GM18858 (cell line): ENCODE data around the gene ABHD10.

Experiments used
- ATAC-seq: cut with Tn5 transposase; IDR thresholded peaks from one replicate; pipeline ENCODE4 v1.9.1; 2021; ENCODE audit not compliant: unreplicated experiment

ABHD10 gene

DNA sequence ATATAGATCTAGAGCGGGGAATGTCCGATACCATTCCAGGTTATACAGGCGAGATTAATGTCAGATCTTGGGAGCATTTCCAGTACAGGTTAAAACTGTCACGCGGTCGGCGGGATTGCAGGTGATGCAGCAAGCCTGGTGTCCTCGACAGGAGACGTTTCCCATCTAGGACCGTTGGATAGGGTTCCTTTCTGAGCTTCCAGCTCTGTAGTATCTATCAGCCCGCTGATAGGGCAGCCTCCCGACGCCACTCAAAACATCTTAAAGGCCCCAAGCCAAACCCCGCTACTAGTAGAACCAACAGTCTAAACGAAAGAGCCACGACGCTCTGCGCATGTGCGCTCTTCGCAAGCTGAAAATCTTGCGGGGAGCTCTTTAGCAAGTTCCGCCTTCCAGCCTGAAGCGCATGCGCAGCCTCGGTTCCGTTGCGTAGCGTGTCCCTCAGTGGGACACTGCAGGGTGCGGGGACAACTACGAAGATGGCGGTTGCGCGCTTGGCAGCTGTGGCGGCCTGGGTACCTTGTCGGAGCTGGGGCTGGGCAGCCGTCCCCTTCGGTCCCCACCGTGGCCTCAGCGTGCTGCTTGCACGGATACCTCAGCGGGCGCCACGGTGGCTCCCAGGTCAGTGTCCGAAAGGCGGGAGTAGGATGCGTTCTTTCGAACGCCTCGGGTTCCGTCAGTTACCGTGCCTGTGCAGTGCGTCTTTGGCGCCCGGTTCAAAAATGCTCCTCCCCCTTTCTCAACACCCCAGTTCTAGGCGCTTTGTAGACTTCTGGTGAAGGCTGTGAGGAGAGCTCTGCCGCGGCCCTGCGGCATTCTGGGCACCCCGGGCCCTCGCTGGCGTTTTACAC, at the start of gene ABHD10:
Gene ABHD10 (plus strand): TSS at position 444 of the 851 bp plus-strand sequence. CDS start 36 bp downstream, at position 480.
- ATAC-seq: peak; percentile 90

DNA sequence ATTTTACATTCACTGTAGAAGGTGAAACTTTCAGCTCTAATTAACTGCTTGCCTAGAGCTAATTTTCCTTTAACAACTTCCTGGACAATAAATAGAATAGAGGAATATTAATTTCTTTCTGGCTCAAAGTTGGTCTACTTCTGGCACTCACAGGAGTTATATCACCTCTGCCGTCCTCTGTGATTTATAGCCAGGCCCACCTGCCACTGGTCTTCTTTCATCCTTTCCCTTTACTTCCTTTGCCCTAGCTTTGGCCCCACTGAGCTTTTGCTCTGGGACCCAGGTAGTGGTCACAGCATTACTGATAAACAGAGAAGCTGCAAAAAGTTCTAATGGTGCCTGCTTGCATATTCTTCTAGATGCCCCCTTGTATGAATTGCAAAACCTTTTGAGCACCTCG, 49.3 kb upstream of the ABHD10 start:
- no peak for ATAC-seq

DNA sequence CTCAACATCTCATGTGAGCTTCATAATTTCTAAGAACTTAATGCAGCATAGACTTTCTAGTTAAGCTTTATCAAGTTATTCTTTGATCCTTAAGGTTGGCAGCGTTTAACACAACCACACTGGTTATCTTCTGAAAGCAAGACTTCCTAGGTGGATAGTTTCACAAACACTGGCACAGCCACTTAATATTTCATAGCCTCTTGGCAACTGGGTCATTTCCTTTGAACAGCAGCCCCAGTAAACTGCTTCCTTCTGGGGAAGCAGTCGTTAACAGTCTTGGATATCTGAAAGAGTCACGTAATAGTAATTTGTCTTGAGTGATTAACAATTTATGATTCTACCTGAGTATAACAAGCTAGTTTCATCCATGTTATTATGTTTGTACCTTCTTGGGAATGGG, 45.9 kb upstream of the ABHD10 start:
- ATAC-seq: no peak

DNA sequence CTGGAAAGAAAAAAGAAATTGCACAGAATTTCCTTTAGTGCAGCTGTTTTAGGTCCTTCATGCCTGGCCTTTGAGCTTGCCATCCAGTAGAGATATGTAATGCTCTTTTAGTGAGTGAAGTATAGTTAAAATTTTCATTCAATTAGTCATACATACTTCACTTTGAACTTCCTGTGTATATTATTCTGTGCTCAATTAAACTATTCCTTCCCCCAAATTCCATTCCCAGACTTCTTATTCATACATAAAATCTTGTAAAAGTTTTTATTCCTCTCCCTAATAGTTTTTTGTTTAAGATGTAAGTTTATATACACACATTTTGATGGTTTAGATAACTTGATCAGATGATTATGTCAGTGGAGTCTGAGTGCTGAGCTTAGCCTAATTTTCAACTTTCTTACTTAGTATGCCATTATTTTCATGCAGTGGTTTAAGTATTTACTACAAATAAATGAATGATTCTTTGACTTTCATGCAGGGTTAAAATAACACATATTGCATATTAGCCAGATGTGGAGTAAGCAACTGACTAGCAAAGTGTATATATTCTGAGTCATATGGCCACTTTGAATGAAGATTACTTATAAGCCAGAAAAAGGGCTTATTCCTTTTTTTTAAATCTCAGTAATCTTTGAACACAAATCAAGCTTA, 42.5 kb upstream of the ABHD10 start:
- no peak for ATAC-seq

DNA sequence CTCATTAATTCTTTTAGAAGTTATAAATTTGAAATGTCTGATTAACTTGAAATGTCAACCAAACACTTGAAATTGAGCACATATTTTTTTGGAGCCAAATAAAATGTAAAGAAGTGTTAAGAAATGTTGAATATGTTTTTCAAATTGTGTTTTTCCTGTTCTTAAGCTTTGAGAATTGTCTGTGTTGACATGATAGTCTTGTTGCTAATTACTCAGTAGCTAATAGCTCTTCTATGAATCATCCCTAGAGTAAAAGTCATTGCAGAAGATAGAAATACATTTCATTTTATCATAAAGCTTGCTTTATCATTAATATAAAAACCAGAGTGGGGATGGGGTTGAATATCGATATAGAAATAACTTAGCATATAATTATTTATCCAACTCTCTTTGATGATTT, 41.9 kb upstream of the ABHD10 start:
- ATAC-seq: no peak

DNA sequence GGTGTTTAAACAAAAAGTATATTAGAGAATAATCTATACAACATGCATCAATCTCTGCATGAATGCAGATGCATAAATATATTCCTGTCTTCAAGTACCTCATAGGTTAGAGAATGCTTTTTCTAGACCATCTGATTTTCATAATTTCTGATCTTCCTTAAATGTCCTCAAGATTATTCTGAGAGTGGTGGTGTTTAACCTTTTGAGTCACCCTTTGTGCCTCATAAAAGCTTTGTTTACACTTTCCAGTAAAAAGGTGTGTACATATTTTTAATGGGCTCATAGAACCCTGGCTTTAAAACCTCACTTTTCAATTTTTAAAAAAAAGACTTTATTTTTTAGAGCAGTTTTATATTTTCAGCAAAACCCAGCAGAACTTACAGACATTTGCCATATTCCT, 41.0 kb upstream of the ABHD10 start:
- no peak for ATAC-seq

DNA sequence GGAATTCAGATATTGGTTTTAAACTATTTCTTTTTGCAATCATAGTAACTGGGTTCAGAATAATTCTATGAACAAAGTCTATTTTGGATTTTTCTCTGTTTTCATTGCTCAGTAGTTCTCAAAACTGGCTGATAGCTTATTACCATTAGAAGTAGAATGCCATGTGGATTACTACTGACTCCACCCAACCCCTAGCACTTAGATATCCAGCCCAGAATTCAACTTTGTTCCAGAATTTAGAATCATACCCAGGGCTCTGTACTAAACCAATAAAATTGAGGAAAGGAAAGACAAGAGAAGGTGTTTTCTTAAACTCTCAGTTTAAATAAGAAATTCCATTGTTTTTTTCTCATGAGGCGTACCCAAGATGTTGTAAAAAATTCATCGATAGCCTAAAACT, 39.0 kb upstream of the ABHD10 start:
- no peak for ATAC-seq

DNA sequence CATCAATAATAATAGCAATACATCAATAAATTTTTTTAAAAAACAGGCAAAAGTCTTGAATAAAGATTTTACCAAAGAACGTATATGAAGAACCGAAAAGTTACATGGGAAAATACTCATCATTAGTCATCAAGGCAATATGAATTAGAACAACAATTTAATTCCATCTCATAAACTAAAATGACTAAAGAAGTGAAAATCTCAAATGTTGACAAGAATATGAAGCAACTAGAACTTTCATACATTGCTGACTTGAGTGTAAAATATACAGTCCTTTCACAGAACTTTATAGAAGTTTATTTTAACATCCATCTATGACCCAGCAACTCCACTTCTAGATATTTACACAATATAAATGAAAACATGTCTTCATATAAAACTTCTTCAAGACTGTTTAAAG, 35.3 kb upstream of the ABHD10 start:
- no peak for ATAC-seq

DNA sequence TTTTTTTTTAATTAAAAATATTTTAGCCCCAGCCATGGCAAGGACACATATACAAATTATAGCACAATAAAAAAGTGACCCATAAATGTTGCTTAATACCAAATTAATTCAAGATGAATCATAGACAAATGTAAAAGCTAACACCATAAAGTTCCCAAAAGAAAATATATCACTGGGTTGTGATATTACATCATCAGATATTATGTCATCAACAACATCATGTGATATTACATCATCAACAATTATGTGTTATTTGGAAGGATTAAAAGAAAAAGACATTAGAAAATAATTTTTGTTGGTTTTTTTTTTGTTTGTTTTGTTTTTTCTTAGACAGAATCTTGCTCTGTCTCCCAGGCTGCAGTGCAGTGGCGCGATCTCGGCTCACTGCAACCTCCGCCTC, 34.5 kb upstream of the ABHD10 start:
- ATAC-seq: no peak

DNA sequence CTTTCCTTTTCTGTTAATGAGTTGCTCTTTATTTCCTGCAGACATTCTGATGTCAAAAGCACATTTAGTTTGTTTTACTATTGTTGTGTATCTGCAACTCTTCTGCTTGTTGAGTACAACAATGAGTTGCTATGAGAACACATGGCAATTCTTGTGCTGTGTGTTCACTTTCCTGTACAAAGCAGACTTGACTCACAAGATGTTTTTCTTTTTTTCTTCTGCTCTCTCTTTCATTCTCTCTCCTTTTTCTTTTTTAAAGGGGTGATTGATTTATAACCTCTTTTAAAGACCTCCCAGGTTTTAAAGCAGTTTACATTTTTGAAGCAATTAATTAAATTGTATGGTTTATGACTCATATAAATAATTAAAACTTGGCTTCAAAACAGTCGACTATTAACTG, 31.6 kb upstream of the ABHD10 start:
- ATAC-seq: no peak

DNA sequence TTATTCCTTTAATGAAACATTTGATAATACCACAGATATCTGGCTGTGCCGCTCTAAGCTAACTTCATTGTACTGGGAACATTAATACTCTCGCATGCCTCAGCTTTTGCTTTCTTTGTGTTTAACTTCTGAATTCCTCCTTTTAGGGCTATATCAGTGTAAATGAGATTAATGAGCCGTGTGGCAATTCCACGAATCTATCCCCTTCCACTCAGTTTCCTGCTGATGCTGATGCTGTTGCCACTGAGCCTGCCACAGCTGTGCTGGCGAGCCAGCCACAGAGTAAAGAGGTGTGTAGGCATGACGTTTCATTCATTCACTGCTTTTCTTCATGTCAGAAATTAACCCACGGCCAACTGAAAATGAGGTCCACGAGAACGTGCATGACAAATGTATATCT, 30.0 kb upstream of the ABHD10 start:
- no peak for ATAC-seq

DNA sequence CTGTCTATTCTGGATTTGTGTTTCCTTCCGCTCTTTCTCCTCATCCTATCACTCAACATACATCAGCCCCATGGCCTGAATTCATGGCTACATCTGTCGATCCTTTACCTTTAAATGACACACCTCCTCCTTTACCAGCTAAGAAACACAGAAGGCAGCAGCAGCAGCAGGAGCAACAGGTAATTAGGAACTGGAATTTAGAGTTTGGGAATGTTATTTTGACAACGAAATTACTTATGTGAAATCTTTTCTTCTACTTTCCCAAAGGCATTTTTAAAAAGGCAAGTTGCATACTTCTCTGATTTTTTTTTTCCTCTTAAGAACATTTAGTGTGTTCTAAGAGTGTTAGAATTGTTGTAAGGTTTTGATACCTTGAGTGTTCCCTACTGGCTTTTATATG, 29.1 kb upstream of the ABHD10 start:
- ATAC-seq: no peak

DNA sequence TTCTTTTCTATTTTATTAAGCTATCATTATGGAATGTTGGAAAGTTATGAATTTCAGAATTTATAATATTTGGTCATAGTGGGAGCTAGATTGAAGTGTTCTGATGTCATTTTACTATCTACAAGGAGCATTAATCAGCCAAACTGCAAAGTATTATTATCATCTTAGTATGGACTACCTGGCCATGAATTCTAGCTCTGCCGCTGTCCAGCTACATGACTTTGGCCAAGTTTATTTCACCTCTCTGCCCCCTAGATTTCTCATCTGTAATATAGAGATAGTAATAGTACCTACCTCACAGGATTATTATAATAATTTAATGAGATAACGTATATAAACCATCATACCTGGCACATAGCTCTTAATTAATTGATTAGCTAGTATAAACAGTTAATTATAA, 27.8 kb upstream of the ABHD10 start:
- no peak for ATAC-seq

DNA sequence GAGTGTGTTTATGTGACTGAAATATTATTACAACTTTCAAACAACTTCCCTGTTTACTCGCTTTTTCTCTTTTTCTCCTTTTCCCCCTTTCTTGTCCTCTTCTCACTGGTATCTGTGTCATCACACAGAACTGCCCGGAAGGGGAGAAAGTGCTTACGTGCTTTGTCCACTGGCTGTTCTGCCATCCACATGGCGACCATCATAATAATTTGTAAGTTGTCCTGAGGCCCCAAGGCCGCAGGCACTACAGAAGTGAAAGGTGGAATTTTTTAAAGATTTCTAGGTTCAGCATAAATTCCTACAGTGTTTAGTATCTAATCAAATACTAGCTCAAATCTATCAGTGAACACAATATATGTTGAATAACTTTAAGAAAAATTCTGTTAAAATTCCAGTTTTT, 26.7 kb upstream of the ABHD10 start:
- no peak for ATAC-seq

DNA sequence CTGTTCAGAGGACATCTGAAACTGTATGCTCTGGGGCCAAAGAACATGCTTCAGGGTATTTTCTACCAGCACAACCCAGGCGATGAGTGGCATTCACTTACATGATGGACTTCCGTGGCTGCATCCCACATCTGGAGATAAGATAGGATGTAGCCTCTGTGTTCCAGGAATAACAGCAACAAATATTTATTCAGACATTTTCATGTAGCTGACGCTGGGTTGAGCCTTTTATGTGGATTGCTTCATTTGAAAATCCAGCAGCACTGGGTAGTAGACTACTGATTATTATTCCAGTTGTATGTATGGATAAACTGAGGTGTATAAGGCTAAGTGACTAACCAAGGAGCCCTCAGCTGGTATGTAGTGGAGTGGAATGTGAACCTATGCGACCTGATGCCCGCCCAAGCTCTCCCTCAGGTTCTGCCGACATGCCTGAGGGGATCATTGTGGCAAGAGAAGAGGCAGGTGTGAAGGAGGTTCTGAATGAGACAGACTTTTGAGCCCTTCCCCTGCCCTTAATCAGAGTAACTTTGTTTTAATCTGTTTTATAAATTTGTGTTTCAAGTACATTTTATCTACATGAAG, 25.9 kb upstream of the ABHD10 start:
- ATAC-seq: no peak

DNA sequence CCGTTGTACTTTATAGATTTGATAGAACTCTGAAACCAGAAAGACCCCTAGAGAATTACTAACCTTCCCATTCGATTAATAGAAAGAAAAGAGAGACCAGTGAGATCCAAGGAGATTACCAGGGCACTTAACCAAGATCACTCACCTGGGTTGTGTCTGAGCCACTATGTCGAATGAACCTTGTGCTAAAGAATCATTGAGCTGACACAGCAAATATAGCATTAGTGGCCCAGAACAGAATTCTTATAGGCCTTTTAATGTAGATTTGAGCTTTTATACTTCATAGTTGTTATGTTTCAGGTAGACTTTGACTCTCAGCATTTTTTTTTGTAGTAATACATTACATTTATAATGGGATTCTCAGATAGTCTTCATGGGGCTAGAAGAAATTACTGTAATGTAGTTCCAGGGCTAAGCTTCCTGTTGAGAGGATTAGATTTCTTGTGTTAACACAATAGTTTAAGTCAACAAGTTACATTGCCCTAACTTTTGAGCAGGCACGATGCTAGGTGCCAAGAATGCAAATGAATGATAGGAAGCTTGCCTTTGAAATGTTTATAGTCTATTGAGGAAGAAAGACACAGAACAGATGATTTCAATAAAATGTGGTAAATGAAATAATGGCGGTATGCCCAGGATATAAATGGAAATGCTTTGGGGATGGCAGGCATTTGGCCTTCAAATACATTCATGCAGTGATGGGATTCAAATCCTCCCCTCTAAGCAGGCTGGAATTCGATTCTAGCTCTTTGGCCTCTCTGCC, 24.4 kb upstream of the ABHD10 start:
- ATAC-seq: no peak

DNA sequence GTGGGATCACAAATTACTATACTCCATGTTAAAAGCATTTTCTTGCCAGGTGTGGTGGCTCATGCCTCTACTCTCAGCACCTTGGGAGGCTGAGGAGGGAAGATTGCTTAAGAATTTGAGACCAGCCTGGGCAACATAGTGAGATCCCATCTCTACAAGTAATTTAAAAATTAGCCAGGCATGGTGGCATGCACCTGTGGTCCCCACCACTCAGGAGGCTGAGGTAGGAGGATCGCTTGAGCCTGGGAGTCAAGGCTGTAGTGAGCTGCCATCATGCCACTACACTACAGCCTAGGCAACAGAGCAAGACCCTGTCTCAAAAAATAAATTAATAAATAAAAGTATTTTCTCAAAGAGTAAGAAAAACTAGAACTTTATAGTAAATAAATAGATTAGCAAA, 22.9 kb upstream of the ABHD10 start:
- no peak for ATAC-seq

DNA sequence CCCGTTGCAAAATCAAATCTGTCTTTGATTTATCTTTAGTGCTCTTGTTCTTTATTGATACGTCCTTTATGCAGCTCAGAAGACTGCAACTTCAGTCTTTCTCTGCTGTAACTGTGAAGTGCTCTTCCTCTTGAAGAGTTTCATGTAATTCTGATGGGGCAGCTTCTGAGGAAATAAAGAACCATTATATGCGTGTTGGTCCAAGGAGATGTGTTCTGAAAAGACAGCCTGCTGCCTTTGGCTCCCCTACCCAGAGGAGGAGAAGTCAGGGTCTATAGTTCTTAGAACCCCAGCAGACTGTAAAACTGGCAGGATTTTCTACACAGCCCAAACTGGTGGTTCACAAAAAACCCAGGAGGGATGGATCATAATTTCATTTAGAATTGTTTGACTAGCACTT, 22.4 kb upstream of the ABHD10 start:
- ATAC-seq: no peak

DNA sequence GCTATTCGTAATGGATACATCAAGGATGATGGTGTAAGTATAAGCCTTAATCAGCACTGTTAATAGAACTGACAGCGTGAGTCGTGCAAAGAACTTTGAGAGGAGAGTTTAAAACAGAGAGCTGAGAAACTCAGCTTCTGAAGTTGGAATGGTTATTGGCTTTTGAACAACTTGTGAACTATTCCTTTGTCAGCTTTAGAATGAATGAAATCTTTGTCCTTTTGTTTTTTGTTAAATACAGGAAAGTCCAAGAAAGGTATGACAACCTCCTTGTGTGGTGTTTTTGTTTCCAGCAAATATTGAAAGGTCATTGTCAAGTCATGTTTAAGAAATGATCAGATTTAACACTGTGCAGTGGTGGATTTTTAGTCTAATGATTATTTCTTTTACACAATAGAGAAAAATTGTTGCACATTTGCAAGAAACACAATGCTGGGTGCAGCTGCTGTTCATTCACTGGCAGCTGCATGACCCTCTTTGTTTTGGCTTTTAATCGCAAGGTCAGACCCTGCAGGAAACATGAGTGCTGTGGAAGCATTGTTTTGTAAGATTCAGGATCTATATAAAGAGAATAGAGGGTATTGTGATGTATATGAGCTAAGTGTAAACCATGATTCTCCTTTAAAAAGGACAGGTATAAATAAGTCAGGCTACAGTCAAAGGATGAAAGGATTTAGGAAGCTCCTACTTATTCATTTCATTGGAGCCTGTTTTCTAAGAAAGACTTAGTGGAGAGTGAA, 21.7 kb upstream of the ABHD10 start:
- no peak for ATAC-seq

DNA sequence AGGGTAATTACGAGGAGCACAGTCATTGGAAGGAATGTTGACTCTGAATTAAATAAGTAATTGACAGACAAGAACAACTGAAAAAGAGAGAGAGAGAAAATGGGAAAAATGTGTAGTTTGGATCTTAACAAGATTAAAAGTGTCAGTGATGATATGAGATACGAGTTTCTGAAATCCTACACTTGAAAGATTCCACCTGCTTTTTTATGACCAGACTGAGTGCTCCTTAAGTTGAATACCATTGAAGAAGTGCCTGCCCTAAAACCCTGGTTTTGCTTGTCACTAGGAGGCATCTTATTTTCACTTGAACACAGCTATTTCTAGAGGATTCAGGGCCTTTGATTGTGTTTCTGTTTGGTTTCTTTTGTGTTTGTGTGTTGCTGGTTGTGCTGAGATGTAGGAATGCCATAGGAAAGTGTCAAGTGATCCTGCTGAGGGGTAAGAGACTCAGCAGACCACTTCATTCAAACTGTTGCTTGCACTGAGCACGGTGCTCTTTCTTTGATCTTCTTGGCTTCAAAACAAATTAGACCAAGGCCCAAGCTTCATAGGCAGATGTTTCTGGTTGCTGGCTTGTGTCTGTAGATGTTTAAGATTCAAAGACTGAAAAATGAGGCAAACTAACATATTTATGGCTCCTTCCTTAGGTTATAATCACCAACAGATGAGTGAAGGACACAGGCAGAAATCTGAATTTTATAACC, 17.2 kb upstream of the ABHD10 start:
- ATAC-seq: no peak
